Suprapubic skin (tissue), 4 donors: ENCODE measurements around the gene ROPN1L. TPM values are rescaled to one million over a fixed set of nuclear protein-coding genes. Genes with fewer than 3 reads are reported as not detected.

Experiments
- DNase-seq, 2 donors: peaks; one replicate each; pipeline ENCODE4 v3.0.0-alpha.2; 2019; ENCODE audit warnings: low spot score in 2 of 2
- H3K27ac ChIP-seq: fragments of 200-600 bp; sonication (generic); one replicate; pipeline ENCODE4 v1.5.1; 2019
- H3K27me3 ChIP-seq: fragments of 200-600 bp; sonication (generic); one replicate; pipeline ENCODE4 v1.5.1; 2019
- H3K36me3 ChIP-seq: fragments of 200-600 bp; sonication (generic); one replicate; pipeline ENCODE4 v1.5.1; 2019
- H3K4me1 ChIP-seq: fragments of 200-600 bp; sonication (generic); one replicate; pipeline ENCODE4 v1.5.1; 2019
- H3K4me3 ChIP-seq: fragments of 200-600 bp; sonication (generic); one replicate; pipeline ENCODE4 v1.5.1; 2019; ENCODE audit warnings: mild to moderate bottlenecking
- H3K9me3 ChIP-seq: fragments of 200-600 bp; sonication (generic); one replicate; pipeline ENCODE4 v1.5.1; 2019
- EP300 ChIP-seq: sonication (generic); formaldehyde crosslinking; IDR thresholded peaks from one replicate; pipeline ENCODE4 v1.6.1; 2017; ENCODE audit warnings: antibody characterized with exemption
- POLR2A ChIP-seq, 2 donors: fragments of 450-650 bp; IDR thresholded peaks; one replicate each; pipeline ENCODE4 v1.6.1; 2017; ENCODE audit warnings: antibody characterized with exemption in 2 of 2, mild to moderate bottlenecking in 2 of 2, moderate library complexity in 2 of 2
- POLR2AphosphoS5 ChIP-seq, 3 donors: sonication (generic); formaldehyde crosslinking; IDR thresholded peaks; one replicate each; pipeline ENCODE4 v1.6.1; 2017; ENCODE audit warnings: antibody characterized with exemption in 3 of 3
- WGBS: methylation state at CpG from one replicate; pipeline ENCODE4 v1.1.5; 2018; 5-methylcytosine and 5-hydroxymethylcytosine counted together
- total RNA-seq, 4 donors: library from RNA; depleted of rRNA; stranded (reverse); fragments of >200 nt; gene quantifications; one replicate each; pipeline ENCODE4 v1.1.0, GENCODE V29; 2016
- TF ChIP-seq, protein P1 (sequence below), 2 donors: fragments of 200-600 bp in 1 of 2; fragments of 450-650 bp in 1 of 2; sonication (generic) in 1 of 2; IDR thresholded peaks; one replicate each; pipeline ENCODE4 v1.5.1; 2016 to 2019; ENCODE audit warnings: antibody characterized with exemption in 2 of 2, mild to moderate bottlenecking in 1 of 2, moderate library complexity in 1 of 2

Gene ROPN1L
- total RNA-seq, 4 donors from 2014 or later: 0.81 TPM; not detected in 3

DNA sequence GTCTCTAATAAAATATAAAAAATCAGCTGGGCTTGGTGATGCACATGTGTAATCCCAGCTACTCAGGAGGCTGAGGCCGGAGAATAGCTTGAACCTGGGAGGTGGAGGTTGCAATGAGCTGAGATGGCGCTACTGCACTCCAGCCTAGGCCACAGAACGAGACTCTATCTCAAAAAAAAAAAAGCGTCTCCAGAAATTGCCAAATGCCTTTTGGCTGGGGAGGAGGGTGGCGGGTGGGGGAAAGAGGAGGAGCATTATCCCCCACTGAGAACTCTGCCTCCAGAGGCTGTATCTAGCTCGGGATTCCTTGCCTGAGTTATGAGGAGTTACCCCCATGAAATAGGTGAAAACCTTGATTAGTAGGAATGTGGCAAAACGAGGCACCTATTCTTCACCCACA, 4.8 kb downstream of the ROPN1L start:
- no peaks in the 10 kb centered on the region for H3K36me3 ChIP-seq
- H3K27me3 ChIP-seq: no peaks in the 10 kb centered on the region
- no peak for DNase-seq
- 80% methylated on average over 7 of the region's 7 CpGs for whole genome bisulfite sequencing
- no peak overlapping the region for H3K4me3 ChIP-seq
- H3K9me3 ChIP-seq: no peaks in the 10 kb centered on the region
- TF ChIP-seq POLR2AphosphoS5 (IDR thresholded peaks at IDR 0.05): no peak
- TF ChIP-seq, protein P1, sequence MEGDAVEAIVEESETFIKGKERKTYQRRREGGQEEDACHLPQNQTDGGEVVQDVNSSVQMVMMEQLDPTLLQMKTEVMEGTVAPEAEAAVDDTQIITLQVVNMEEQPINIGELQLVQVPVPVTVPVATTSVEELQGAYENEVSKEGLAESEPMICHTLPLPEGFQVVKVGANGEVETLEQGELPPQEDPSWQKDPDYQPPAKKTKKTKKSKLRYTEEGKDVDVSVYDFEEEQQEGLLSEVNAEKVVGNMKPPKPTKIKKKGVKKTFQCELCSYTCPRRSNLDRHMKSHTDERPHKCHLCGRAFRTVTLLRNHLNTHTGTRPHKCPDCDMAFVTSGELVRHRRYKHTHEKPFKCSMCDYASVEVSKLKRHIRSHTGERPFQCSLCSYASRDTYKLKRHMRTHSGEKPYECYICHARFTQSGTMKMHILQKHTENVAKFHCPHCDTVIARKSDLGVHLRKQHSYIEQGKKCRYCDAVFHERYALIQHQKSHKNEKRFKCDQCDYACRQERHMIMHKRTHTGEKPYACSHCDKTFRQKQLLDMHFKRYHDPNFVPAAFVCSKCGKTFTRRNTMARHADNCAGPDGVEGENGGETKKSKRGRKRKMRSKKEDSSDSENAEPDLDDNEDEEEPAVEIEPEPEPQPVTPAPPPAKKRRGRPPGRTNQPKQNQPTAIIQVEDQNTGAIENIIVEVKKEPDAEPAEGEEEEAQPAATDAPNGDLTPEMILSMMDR (IDR thresholded peaks at IDR 0.05): no peak
- TF ChIP-seq EP300: no peak
- TF ChIP-seq POLR2A (IDR thresholded peaks at IDR 0.05): no peak
- no peak overlapping the region for H3K27ac ChIP-seq
- peaks cover 10% of the 10 kb centered on the region for H3K4me1 ChIP-seq

DNA sequence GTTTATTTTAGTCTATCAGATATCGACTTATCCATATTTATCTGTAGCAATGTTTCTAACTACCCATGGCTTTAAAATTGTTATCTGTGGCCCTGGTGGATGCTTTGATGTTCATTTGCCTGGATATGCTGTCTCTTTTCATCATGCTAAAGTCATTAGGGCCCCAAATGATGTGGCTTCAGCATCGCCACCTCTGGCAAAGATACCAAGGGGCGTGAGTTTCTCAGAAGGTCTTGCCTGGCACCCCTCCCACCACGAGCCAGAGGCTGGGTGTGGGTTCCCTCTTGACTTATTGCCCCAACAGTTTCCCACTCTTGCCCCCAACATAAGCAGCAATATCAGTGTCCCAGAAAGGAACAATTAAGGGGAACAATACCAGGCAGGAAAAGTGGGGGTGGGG, 5.4 kb downstream of the ROPN1L start:
- DNase-seq: no peak
- H3K27ac ChIP-seq: no peak overlapping the region
- 91% methylated on average over 4 of the region's 4 CpGs for WGBS

DNA sequence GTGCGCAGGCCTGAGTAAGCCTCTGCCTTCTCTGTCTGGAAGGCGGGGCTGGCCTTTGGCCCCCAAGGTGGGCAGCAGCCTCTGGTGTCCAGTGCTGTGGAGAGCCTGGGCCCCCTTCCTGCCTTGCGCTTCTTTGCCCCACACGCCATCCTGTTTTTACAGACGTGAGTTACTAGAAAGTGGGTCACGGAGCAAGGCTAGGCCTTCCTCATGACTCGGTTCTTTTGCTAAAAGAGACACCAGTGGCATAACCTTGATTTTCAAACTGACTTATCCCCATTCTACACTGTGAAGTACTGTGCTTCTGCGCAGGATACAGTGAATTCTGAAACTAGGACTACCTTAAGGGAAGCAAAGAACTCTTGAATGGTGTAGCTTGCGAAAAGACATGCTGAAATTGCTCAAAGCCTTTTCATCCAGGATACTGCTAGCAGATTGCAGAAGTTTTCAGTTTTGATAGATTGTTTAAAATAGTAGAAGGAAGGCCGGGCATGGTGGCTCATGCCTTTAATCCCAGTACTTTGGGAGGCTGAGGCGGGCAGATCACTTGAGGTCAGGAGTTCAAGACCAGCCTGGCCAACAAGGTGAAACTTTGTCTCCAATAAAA, 7.2 kb downstream of the ROPN1L start:
- no peak for DNase-seq
- H3K4me3 ChIP-seq: no peak overlapping the region
- H3K4me1 ChIP-seq: no peaks in the 10 kb centered on the region
- no peaks in the 10 kb centered on the region for H3K36me3 ChIP-seq
- H3K27me3 ChIP-seq: no peaks in the 10 kb centered on the region
- no peak for TF ChIP-seq POLR2A (IDR thresholded peaks at IDR 0.05)
- no peak for TF ChIP-seq EP300
- TF ChIP-seq, protein P1 (IDR thresholded peaks at IDR 0.05): no peak
- TF ChIP-seq POLR2AphosphoS5 (IDR thresholded peaks at IDR 0.05): no peak
- 89% methylated on average over 11 of the region's 11 CpGs for WGBS
- no peak overlapping the region for H3K27ac ChIP-seq
- H3K9me3 ChIP-seq: no peaks in the 10 kb centered on the region

More for the DNA sequence above, 5.4 kb downstream of the ROPN1L start:
- no peak overlapping the region for H3K4me3 ChIP-seq
- TF ChIP-seq POLR2AphosphoS5 (IDR thresholded peaks at IDR 0.05): no peak
- TF ChIP-seq POLR2A (IDR thresholded peaks at IDR 0.05): no peak
- TF ChIP-seq EP300: no peak
- TF ChIP-seq, protein P1 (IDR thresholded peaks at IDR 0.05): no peak
- no peaks in the 10 kb centered on the region for H3K27me3 ChIP-seq
- H3K4me1 ChIP-seq: peaks cover 7% of the 10 kb centered on the region
- H3K36me3 ChIP-seq: no peaks in the 10 kb centered on the region
- H3K9me3 ChIP-seq: no peaks in the 10 kb centered on the region

DNA sequence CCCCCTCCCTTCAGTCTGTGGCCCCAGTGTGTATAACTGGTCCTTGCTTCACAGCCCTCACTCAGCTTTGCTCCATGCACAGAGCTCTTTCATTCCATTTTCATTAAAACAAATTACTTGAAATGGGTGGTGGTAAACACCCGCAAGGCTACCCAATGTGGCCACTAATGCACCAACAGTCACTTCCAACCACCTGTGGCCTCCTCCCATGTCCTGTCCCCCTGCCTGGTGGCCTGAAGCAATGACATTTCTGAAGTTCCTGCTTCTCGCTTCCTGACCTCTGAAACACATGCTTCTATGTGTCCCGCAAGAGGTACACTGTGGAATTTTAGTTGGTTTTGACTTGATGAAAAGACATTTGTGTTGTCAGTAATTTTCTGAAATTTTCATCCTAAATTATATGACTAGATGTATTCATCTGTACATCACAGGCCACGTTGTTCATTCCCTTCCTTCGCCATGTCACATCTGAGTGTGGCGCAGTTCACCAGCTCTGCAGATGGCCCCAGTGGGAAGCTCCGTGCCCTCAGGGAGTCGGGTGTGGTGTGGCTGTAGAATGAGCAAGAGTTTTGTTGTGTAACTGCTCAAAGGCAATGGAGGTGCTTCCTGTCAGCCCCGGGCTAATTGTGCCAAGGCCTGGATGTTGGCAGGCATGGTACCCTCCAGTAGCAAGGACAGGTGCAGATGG, 9.6 kb downstream of the ROPN1L start:
- TF ChIP-seq EP300: no peak
- TF ChIP-seq POLR2AphosphoS5 (IDR thresholded peaks at IDR 0.05): no peak
- no peak for TF ChIP-seq POLR2A (IDR thresholded peaks at IDR 0.05)
- TF ChIP-seq, protein P1 (IDR thresholded peaks at IDR 0.05): no peak
- DNase-seq: no peak
- H3K9me3 ChIP-seq: no peaks in the 10 kb centered on the region
- no peaks in the 10 kb centered on the region for H3K27me3 ChIP-seq
- H3K4me1 ChIP-seq: peaks cover 12% of the 10 kb centered on the region
- no peaks in the 10 kb centered on the region for H3K36me3 ChIP-seq
- no peak overlapping the region for H3K4me3 ChIP-seq
- WGBS: 65% methylated on average over 9 of the region's 9 CpGs
- no peak overlapping the region for H3K27ac ChIP-seq

DNA sequence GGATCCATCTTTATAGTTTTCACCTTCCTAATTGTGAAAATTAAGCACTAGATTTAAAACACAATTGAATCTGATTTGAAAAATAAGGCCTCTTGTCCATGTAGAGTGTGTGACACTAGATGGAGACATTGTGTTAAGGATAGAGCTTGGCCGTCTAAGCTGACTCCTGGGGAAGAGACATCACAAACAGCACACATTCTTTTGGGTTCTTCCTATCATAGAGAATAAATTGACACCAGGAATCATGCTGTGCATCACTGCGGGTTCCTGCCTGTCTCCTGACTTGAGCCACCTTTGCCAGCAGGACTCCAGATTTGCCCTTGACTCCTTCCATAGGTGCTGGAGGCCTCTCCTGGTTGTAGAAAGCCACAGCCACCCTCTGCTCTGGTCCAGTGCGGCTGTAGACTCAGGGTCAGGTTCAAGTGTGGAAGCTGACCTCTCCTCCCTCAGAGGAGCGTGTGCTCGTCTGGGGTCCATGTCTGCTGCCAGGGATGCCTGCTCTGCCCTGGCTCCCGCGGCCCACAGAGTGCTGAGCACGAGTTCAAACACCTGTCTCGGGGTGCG, 11.2 kb downstream of the ROPN1L start:
- 65% methylated on average over 10 of the region's 10 CpGs for WGBS
- Histone ChIP-seq H3K36me3 (no peaks in the 10 kb centered on the region), H3K27me3 (no peaks in the 10 kb centered on the region), H3K27ac (no peak overlapping the region), H3K4me3 (no peak overlapping the region), H3K4me1 (peaks cover 27% of the 10 kb centered on the region), H3K9me3 (no peaks in the 10 kb centered on the region)
- DNase-seq: no peak
- TF ChIP-seq, protein P1 (IDR thresholded peaks at IDR 0.05): peak; percentile 59 to 67
- TF ChIP-seq POLR2A (IDR thresholded peaks at IDR 0.05): no peak
